NCI-H748 (cell line): Measurements from ENCODE around the gene RGMB.

Source experiments
- DNase-seq: peaks from one replicate; lab custom pipeline; 2025; ENCODE audit not compliant: unreplicated experiment; lab: John Stamatoyannopoulos, UW

Gene RGMB

DNA sequence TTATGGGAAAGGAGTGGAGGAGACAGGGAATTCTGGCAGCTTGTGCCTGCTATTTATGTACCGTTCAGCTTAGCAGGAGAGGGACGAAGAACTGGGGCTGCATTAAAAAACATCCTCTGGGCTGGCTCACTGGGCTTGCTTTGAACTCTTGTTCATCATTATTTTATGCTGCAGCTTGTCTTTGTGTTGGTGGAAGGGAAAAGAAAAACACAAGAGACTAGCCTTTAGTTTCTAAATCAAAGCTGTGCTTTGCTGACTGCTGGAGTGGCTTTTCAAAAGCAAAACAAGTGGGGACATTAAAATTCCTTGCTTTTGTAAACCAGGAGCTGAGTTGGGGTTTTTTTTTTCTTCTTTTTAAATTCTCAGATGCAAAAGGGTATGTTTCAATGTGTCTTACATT, 5.9 kb upstream of the RGMB start:
- no peak for DNase-seq

DNA sequence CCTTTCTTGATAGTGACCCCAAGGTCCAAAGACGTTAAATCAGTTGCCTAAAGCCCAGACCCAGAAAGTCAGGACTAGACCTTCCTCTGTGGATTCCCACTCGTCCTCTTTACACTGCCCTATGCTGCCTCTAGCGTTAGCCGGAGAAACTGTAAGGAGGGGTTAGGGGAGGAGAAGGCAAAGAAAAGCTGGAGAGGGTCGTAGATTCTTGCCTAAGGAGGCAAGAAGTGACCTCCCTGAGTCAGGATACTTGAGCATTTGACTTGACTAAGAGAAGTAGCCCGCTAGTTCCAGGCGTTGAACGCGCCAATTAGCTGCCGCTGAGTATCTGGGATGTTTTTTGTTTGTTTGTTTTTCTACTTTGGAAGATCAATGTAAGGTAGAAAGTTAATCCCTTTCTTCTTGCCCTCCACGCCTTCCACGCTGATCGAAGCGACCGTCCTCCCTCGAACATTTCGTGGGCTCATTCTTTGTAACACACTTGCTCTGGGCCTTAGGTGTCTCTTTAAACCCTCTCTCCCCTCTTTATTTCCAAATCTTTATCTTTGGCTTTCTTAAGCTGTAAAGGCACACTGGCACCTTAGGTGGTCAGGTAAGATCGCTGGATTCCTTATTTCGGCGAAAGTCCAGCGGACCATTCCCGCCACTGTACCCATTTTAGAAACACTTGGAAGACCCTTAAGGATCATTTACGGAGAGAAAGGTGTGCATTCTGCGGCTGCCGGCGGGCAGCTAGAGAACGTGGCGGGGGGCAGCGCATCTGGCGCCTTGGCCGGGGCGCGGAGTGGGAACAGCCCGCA, 5.1 kb upstream of the RGMB start:
- peak; percentile 65 for DNase-seq

DNA sequence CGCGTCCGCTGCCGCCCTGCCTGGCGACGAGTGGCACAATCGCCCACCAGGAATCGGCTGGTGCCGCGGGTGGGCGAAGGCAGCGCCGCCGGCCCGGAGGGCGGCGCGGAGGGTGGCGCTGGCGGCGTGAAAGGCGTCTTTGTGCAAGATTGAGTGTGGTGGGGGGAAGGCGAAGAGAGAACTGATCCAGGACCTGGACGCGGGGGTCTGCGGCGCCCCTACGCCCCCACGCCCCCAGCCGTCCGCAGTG, 4.6 kb upstream of the RGMB start:
- peak; percentile 60 for DNase-seq

- DNase-seq: peak; percentile 76
Measured at GRCh38 chr5:98769210-98769958, 4.1 kb upstream of the RGMB start.

DNA sequence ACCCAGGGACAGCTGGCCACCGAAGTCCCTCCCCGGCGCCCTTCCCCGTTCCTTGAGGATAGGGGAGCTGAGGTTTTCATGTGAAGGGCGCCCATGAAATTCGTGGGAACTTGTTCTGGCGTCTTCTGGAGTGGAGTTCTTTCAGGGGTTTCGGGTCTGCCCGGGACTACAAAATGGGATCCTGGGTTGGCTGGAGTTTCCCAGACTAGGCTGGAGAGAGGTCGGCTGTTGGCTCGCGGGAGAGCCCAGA, 3.6 kb upstream of the RGMB start:
- no peak for DNase-seq

DNA sequence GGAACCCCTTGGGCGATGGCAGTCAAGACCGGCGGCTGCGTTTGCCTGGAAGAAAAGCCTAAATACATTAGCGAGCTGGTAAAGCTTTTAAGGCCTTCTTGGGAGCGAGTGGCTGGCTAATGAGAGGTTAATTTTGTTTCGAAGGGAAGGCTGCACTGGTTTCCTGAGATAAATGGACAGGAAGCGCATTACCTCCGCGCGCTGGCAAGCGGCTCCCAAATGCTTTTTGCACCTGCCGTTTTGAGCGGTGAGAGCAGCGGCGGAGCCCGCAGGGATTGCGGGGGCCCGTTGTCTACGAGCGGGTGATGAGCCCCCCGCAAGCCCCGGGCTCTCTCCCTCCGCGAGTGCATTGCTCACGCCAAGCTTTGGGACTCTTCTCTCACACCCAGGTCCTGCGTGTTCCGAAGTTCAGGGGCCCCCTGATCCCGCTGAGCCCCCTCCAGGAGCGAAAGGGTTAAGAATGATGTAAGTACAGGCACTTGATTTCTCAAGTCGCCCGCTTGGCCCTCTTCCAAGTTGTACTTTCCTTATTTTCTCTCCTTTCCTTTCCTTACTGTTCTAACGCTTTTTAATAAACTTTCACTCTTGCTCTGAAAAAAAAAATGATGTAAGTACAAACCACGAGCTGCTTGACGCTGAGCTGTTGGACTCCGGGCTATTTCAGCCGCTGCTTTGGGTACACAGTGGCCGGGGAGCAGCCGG, 3.1 kb upstream of the RGMB start:
- peak; percentile 79 for DNase-seq

DNA sequence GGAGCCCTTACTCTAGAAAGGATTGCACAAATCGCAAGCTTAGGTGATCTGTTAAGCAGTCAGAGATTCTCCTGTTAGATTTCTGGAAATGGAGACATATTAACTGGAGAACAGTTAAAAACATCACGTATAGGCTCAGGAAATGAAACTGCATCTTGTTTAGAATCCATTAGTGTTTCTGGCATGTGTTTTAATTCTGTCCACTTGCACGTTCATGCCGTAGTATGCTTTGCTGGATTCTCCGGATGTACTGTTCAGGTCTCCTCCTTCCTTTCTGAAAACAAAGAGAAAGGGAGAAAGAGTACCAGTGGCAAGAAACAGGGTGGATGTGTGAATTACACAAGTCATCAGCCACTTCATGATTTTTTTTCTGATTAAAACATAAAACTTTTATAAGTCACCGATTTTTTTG, 2.5 kb upstream of the RGMB start:
- DNase-seq: peak; percentile 69

GRCh38 chr5:98771382-98772109, 1.9 kb upstream of the RGMB start:
- peak; percentile 89 for DNase-seq

- DNase-seq: peak; percentile 90
Measured at GRCh38 chr5:98772415-98773213, 849 bp upstream of the RGMB start.

GRCh38 chr5:98773214-98773463, 324 bp upstream of the RGMB start:
- DNase-seq: no peak

GRCh38 chr5:98774192-98775033, 950 bp downstream of the RGMB start:
- peak; percentile 87 for DNase-seq

DNA sequence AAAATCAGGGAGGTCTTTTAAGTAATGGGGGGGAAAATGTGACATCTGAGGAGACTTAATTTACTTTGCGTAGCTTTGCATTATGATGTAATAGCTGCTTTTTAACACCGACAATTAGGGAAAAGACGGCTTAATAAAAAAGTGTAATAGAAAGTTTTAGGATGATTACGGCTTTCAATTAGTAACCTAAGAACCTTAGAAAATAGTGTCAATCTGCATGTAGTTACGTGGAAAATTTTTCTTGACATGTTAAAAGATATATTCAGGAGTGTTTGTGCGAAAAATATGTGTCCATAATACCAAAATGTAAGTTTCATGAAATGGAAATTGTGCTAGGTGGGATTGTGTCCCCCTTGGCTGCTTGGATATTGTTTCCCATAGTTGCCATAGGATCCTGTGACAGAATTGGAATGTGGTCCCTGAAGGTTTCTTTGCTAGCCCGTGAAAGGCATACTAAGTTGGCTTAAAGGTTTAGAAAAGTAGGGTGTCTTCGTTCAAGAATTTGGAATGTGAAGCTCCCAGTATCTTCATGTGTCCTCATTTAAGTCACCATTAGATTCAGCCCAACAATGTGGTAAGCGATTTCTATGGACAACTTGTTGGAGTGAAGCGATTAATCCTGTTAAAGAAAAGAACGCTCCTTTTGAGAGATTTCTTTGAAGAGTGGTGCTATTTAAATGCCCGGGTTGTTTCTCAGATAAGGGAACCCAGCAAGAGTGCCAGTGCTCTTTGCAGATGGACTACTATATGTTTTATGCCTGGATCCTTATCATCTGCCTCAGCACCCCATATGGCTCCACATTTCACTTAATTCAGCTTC, 2.0 kb downstream of the RGMB start:
- DNase-seq: no peak

DNA sequence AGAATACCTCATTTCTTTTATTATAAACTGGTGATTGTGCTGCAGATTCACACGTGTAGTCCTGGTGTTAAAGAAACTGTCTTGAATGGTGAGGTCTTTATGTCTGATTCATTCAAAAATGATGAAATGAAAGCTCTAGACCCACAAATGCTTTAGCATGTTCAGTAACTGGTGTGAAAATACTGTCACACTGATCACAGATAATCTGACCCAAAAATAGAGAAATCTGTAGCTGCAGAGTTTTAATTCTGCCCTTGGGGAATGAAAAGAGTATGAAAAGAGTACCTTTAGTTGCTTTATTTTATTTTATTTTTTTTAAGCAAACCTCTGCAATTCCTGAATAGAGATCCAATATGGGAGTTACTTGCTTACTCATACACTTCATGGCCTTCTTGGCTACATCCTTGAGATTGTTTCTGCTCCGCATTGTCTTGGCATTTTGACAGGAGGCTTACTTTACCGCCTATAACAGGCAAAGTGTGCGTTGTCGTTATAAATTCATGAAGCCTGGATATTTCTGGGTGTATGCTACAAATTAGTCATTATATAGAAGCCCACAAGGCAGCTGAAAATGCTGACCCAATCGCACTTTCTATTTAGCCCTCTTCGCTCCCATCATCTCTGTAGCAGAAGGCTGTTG, 2.7 kb downstream of the RGMB start:
- DNase-seq: no peak

GRCh38 chr5:98777295-98777694, 3.8 kb downstream of the RGMB start:
- DNase-seq: no peak

DNA sequence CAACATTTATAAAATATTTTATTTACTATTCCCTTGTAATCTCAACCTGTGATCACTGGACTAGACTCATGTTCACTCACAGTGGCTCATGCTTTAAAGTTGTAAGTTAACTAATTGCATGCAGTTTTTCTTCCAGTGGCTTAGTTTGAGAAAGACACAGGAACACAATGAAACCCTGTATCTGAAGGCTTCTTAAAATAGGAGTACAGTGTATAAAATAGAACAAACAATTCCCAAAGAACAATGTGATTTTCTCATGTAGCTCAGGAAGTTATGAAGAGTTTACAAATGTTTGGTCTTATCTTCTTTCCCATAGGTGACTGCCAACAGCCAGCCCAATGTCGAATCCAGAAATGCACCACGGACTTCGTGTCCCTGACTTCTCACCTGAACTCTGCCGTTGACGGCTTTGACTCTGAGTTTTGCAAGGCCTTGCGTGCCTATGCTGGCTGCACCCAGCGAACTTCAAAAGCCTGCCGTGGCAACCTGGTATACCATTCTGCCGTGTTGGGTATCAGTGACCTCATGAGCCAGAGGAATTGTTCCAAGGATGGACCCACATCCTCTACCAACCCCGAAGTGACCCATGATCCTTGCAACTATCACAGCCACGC, 5.9 kb downstream of the RGMB start:
- DNase-seq: no peak

DNA sequence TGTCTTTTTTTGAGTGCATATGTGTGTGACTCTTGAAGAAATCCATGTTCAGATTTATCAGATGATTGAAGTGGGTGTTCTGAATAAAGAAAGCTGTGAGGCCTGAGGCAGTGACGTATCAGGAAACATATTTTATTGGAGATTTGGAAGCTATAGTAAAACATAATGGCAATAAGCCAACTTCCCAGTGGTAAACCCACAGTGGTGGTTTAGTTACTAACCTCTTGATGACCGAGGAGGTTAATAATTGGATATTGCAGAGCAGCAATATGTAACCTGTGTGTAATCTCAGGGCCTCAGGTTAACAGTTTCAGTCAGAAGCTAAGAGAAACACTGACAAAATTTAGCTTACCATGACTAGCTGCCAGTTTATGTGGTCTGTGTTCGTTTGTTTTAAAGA, 6.9 kb downstream of the RGMB start:
- DNase-seq: no peak

DNA sequence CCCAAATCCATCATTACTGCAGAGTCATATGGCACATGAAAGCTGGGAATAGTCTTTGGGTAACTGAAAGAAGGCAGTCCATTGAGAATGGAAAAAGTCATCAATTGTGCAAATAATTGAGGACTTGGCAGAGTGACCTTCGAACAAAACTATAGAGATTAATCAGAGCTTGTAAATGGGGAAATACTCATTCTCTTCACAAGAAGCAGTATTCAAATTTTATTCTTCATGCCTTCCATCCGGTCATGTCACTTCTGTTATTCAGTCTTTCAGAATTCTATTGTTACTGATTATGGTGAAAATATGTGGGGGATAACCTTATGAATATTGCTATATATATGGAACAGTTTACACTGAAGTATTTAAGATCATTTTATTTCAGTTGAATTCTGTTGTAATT, 8.1 kb downstream of the RGMB start:
- no peak for DNase-seq

DNA sequence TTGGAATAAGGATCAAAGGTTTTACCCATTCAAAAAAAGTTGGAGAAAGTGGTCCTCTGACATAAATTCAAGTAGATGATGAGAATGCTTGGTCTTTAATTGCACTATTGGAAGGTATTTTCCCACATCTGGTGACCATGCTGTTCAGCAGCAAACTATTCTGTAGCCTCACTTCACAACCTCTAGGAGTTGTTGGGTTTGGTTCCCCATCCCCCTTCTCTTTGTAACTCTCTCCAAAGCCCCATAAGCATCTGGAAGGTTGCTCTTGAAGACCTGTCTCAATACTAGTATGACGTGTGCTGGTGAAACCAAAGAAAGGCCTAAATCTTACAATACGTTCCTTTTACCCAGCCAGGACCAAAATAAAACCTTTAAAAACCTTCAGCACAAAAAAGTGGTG, 8.5 kb downstream of the RGMB start:
- DNase-seq: no peak
